Spleen (tissue), 7 donors: Measurements from ENCODE around the gene RBBP8NL.

Experiments used
- CTCF ChIP-seq, 11 experiments: fragments of 200-600 bp in 7 of 11; fragments of 450-650 bp in 4 of 11; sonication (generic) in 4 of 11; IDR thresholded peaks in 8 of 11; conservative IDR thresholded peaks in 3 of 11; 1 replicate in 7 of 11; 2 replicates in 4 of 11; pipeline versions ENCODE4 v1.4.0 to v1.8.0; 2016 to 2021; ENCODE audit warnings: antibody characterized with exemption in 11 of 11, inconsistent platforms in 4 of 11, mild to moderate bottlenecking in 1 of 11
- POLR2A ChIP-seq, 3 donors: fragments of 450-650 bp; IDR thresholded peaks; one replicate each; pipeline ENCODE4 v1.5.1; 2017; ENCODE audit warnings: antibody characterized with exemption in 3 of 3, mild to moderate bottlenecking in 1 of 3
- POLR2AphosphoS5 ChIP-seq, 3 donors: sonication (generic); formaldehyde crosslinking; IDR thresholded peaks; one replicate each; pipeline ENCODE4 v1.5.1; 2017; ENCODE audit warnings: antibody characterized with exemption in 3 of 3
- donor health status: DM: no; HTN: no; CAD: no; lungs with moderate emphysema.
- donor health status: DM: no; HTN: no; CAD: no.
- donor health status: DM: no; HTN: no; CAD: no.

GRCh38 chr20:62382306-62383198, 44.8 kb downstream of the RBBP8NL start:
- TF ChIP-seq CTCF (IDR thresholded peaks at IDR 0.05 in 8 of 11, conservative IDR thresholded peaks at IDR 0.05 in 3 of 11) (peak; percentile 71 to 96 (median 93)), POLR2A (IDR thresholded peaks at IDR 0.05) (no peak), POLR2AphosphoS5 (IDR thresholded peaks at IDR 0.05) (peak; percentile 50 to 68 (median 68))
